NCI-H345 treated with DMSO at 0.1 percent for 48 hours (cell line): ENCODE data around the gene TMEM131L.
"Not testable (repeated sequence)": the region's sequence is repeated elsewhere in the genome, so short reads cannot be mapped to it uniquely, and the experiment has no call there.

Experiments
- DNase-seq: peaks from one replicate; lab custom pipeline; 2025; ENCODE audit not compliant: unreplicated experiment; lab: John Stamatoyannopoulos, UW

The TMEM131L gene

GRCh38 chr4:153497988-153498967 lies 32.1 kb downstream of the TMEM131L start:
- DNase-seq, result no peak

- DNase-seq, result no peak
These were observed 32.8 kb downstream of the TMEM131L start for GRCh38 chr4:153499005-153499404.

- DNase-seq, result no peak
These were observed 35.4 kb downstream of the TMEM131L start for GRCh38 chr4:153501578-153501977.

- no peak for DNase-seq
These were observed 36.4 kb downstream of the TMEM131L start for GRCh38 chr4:153502584-153502983.

DNA sequence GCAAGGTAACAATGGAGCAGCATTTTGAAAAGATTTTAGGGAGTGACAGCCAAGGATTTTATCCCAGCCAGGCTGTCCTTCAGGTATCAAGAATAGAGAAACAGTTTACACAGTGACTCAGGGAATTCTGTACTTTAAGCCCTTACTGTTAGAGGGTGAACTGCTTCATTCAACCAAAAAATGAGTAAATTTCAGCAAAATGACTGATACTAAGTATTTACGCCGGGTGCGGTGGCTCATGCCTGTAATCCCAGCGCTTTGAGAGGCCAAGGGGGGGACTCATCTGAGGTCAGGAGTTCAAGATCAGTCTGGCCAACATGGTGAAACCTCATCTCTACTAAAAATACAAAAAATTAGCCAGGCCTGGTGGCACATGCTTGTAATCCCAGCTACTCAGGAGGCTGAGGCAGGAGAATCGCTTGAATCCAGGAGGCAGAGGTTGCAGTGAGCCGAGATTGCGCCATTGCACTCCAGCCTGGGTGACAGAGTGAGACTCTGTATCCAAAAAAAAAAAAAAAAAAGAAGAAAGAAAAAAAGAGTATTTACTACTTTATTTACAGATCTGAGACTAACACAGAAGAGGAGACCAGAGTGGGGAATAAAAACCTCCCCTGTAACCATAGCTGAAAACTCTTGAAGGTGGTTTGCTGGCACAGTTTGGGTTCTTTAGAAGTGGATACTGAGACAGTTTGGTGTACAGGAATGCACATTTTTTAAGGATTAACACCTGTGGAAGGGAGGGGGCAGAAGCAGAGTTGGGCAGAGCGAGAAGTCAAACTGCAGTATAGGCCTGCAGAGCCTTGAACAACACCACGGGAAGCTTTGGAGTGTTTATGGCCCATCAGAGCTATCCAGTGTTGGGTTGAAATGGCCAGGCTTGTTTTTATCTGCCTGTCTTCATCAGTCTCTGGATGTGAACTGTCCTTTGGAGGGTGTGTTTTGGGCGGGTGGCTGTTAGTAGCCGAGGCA lies 40.5 kb downstream of the TMEM131L start:
- no peak for DNase-seq

- DNase-seq, result no peak
These were observed 41.3 kb downstream of the TMEM131L start for GRCh38 chr4:153507310-153508073.

- DNase-seq, result not testable (repeated sequence)
These were observed 43.1 kb downstream of the TMEM131L start for GRCh38 chr4:153509212-153509611.

GRCh38 chr4:153509724-153510123 lies 43.6 kb downstream of the TMEM131L start:
- no peak for DNase-seq

GRCh38 chr4:153510252-153511001 lies 44.3 kb downstream of the TMEM131L start:
- DNase-seq, result no peak

GRCh38 chr4:153511104-153511503 lies 44.9 kb downstream of the TMEM131L start:
- DNase-seq, result no peak

GRCh38 chr4:153512162-153512852 lies 46.1 kb downstream of the TMEM131L start:
- no peak for DNase-seq

- no peak for DNase-seq
These were observed 46.9 kb downstream of the TMEM131L start for GRCh38 chr4:153512952-153513500.

- no peak for DNase-seq
These were observed 47.4 kb downstream of the TMEM131L start for GRCh38 chr4:153513596-153513995.

DNA sequence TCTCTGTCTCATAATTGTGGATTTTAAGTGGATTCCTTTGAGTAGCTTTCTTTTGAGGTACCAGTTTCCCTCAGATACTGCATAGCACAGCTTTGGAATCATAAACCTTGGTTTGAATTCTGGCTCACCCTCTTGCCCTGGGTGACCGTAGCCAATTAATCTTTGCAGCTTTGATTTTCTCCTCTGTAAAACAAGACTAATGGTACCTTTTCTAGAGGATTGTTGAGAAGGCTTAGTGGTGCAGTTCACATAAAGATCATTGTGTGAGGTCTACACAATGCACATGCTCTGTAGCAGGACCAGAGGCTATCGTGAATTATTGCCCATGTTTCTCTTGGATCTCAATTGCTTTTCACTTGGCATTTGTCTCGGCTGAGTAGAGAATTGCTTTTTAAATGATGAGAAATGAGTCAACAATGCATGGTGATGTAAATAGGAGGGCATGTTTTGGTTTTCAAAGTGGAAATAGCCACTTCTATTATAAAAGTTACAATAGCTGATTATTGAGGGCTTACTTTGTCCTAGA lies 47.9 kb downstream of the TMEM131L start:
- DNase-seq, result no peak

DNA sequence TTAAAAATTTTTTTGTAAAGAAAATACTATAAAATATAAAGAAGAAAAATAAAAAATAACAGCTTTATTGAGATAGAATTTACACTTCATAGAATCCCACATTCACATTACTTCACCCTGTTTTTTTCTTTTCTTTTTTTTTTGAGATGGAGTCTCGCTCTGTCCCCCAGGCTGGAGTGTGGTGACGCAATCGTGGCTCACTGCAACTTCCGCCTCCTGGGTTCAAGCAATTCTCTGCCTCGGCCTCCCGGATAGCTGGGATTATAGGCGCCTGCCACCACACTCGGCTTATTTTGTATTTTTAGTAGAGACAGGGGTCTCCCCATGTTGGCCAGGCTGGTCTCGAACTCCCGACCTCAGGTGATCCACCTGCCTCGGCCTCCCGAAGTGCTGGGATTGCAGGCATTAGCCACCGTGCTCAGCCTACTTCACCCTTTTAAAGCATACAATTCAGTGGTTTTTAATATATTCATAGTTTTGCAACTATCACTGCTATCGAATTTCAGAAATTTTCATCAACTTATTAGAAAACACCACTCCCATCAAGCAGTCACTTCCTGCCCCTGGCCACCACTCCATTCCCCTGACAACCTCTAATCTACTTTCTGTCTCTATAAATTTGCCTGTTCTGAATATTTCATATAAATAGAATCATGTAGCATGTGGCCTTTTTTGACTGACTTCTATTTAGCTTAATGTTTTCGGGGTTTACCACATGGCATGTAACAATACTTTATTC lies 48.7 kb downstream of the TMEM131L start:
- DNase-seq, result no peak

DNA sequence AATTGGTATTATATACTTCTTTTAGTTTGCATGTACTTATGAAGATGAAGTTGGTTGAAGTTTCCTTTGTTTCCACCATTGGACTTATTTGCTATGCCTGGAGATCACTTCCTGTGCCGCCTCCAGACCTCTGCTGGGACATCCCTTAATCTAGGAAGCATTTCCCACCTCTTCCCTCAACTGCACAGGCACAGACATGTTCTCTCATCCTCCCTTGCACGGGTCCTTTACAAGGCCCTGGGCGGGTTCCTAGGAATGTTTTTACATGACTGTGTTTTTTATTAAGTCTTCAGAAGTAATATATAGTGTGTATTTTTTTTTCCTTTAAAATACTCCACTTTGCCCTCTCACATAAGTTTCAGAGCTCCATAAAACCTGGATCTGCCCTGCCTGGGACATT lies 51.0 kb downstream of the TMEM131L start:
- DNase-seq, result no peak

- no peak for DNase-seq
These were observed 51.8 kb downstream of the TMEM131L start for GRCh38 chr4:153518001-153518400.
